Measurements from ENCODE around the gene KRT71.
"Not testable (repeated sequence)": the region's sequence is repeated elsewhere in the genome, so short reads cannot be mapped to it uniquely, and the experiment has no call there.

The KRT71 gene

GRCh38 chr12:52519826-52520662 lies 32.9 kb downstream of the KRT71 start, which contains the start of gene KRT5:
KRT5 (minus strand) TSS chr12:52520394; CDS start chr12:52520296, 98 bp downstream.
- DNase-seq (ENCODE audit: low spot score) = no peak

GRCh38 chr12:52519387-52519703 lies 33.6 kb downstream of the KRT71 start:
- DNase-seq (ENCODE audit: low spot score) = no peak

GRCh38 chr12:52518574-52519386 lies 34.2 kb downstream of the KRT71 start:
- DNase-seq (ENCODE audit: low spot score) = no peak

GRCh38 chr12:52517888-52518287 lies 35.1 kb downstream of the KRT71 start:
- DNase-seq (ENCODE audit: low spot score) = no peak

- no peak for DNase-seq (ENCODE audit: low spot score)
Observed at GRCh38 chr12:52517005-52517835, 35.7 kb downstream of the KRT71 start.

GRCh38 chr12:52515927-52516831 lies 36.8 kb downstream of the KRT71 start:
- DNase-seq (ENCODE audit: low spot score) = no peak

- no peak for DNase-seq (ENCODE audit: low spot score)
Observed at GRCh38 chr12:52515319-52515646, 37.7 kb downstream of the KRT71 start.

GRCh38 chr12:52514471-52515318 lies 38.2 kb downstream of the KRT71 start:
- DNase-seq (ENCODE audit: low spot score) = no peak

GRCh38 chr12:52513736-52514135 lies 39.2 kb downstream of the KRT71 start:
- no peak for DNase-seq (ENCODE audit: low spot score)

- no peak for DNase-seq (ENCODE audit: low spot score)
Observed at GRCh38 chr12:52508211-52508610, 44.7 kb downstream of the KRT71 start.

GRCh38 chr12:52506858-52507715 lies 45.9 kb downstream of the KRT71 start:
- DNase-seq (ENCODE audit: low spot score) = peak; percentile 25

- no peak for DNase-seq (ENCODE audit: low spot score)
Observed at GRCh38 chr12:52502877-52503276, 50.1 kb downstream of the KRT71 start.

GRCh38 chr12:52501490-52501889 lies 51.5 kb downstream of the KRT71 start:
- DNase-seq (ENCODE audit: low spot score) = no peak

GRCh38 chr12:52500574-52500973 lies 52.4 kb downstream of the KRT71 start:
- not testable (repeated sequence) for DNase-seq (ENCODE audit: low spot score)

- no peak for DNase-seq (ENCODE audit: low spot score)
Observed at GRCh38 chr12:52499806-52500560, 53.0 kb downstream of the KRT71 start.

- DNase-seq (ENCODE audit: low spot score) = no peak
Observed at GRCh38 chr12:52498946-52499345, 54.0 kb downstream of the KRT71 start.

GRCh38 chr12:52497975-52498374 lies 55.0 kb downstream of the KRT71 start:
- no peak for DNase-seq (ENCODE audit: low spot score)

- DNase-seq (ENCODE audit: low spot score) = no peak
Observed at GRCh38 chr12:52496590-52497071, 56.3 kb downstream of the KRT71 start.

- DNase-seq (ENCODE audit: low spot score) = no peak
Observed at GRCh38 chr12:52496054-52496453, 56.9 kb downstream of the KRT71 start.

All from CD4-positive, alpha-beta T cell treated with Interleukin-15 for 4 hours (primary cell).